ENCODE data around the gene AGBL4.

AGBL4 gene

DNA sequence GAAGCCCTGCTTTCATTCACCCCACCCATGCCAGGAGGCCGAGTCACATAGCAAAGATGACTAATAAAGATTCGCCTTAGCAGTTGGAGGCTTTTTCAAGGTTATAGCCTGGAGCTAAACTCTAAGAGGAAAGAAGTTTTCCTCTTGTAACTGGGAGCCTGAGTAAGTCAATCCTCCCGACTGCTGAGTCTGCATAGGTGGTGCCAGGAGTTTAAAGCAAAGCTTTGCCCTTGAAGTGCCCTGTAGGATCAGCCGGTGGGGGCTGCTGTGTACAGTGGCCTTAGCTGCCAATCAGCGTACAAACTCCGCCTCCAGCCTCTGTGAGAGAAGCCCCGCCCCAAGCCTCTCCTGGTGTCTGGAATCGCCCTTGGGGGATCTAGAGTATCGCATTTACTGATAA, 1404.2 kb downstream of the AGBL4 start:
- no peak for DNase-seq (ENCODE audit: extremely low read depth, low read depth)
- TF ChIP-seq, protein P1, sequence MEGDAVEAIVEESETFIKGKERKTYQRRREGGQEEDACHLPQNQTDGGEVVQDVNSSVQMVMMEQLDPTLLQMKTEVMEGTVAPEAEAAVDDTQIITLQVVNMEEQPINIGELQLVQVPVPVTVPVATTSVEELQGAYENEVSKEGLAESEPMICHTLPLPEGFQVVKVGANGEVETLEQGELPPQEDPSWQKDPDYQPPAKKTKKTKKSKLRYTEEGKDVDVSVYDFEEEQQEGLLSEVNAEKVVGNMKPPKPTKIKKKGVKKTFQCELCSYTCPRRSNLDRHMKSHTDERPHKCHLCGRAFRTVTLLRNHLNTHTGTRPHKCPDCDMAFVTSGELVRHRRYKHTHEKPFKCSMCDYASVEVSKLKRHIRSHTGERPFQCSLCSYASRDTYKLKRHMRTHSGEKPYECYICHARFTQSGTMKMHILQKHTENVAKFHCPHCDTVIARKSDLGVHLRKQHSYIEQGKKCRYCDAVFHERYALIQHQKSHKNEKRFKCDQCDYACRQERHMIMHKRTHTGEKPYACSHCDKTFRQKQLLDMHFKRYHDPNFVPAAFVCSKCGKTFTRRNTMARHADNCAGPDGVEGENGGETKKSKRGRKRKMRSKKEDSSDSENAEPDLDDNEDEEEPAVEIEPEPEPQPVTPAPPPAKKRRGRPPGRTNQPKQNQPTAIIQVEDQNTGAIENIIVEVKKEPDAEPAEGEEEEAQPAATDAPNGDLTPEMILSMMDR (IDR thresholded peaks at IDR 0.05; ENCODE audit: low read depth, low read length) = no peak

DNA sequence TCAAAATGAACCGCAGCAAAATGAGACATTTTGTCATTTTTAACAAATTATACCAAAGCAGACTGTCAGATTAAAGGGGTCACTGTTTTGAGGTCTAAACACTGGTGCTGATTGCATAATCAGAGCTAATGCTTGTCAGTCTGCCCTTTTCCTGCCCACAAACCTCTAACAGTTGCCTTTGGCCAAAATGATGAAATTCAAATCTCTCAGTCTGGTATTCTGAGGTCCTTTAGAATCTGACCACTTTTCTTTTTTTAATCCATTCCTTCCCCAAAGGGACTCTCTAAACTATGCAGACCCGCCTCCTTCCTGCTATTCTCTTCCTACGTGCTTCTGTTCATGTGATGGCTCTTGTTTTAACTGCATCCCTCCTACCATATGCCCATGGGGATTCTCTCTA, 1406.5 kb downstream of the AGBL4 start:
- DNase-seq (ENCODE audit: extremely low read depth, low read depth) = no peak
- TF ChIP-seq, protein P1 (IDR thresholded peaks at IDR 0.05; ENCODE audit: low read depth, low read length) = no peak

GRCh38 chr1:48616710-48617109, 1407.0 kb downstream of the AGBL4 start:
- no peak for DNase-seq (ENCODE audit: extremely low read depth, low read depth)

DNA sequence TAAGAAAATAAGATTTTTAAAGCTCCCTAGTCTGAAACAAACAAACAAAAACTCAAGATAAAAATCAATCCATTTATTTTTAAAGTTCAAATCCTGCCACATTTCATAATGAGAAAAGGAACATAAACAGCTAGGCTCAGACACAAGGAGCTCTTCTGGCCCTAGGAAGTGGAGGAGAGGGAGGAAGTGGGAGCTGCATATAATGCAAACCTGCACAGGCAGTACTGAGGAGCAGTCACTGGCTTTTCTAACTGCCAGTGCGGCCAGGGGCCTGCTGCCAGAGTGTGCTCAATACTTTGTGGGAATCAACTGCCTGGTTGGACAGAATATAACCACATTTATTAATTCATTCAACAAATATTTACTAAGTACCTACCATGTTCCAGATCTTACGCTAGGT, 1411.9 kb downstream of the AGBL4 start:
- TF ChIP-seq, protein P1 (IDR thresholded peaks at IDR 0.05; ENCODE audit: low read depth, low read length) = no peak
- DNase-seq (ENCODE audit: extremely low read depth, low read depth) = no peak

More at GRCh38 chr1:48616710-48617109, 1407.0 kb downstream of the AGBL4 start:
- TF ChIP-seq, protein P1 (IDR thresholded peaks at IDR 0.05; ENCODE audit: low read depth, low read length) = no peak

DNA sequence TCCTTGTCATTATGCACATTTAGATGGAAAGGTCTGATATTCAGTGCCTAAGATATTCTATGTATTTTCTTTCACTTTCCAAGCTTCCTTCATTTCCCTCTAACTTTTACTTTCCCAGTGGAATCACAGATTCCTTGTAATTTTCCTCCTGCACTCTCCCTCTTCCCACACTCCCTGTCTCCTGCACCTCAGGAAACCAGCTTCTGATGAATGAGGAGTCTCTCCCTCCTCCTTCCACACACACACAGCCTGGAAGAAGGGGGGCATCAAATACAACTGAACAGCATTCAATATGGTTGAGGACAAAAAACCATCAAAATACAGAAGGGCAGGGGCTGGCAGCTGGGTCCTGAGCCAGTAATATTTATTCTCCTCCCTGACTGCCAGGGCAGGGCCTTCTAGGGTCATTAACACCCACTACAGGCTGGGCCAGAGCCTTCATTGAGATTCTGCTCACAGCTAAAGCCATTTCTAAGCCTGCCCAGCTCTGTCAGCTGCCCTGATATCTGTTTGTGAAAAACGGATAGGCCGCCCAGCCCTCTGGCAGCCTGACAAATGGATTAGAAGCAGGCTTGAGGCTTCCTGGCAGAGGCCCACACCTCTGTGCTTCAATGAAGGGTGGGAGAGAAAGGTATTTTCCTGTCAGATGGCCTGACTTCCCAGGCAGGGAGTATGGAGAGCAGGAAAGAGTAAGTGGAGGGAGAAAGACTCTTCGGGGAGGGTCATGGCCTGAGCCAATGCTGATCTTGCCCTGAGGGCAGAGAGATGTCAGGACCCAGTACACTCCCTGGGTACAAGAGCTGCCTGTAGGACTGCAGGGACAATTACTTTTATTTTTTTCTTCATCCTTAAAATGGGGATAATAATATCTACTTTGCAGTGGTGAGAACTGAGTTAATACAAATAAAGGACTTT, 1412.9 kb downstream of the AGBL4 start:
- no peak for DNase-seq (ENCODE audit: extremely low read depth, low read depth)
- TF ChIP-seq, protein P1 (IDR thresholded peaks at IDR 0.05; ENCODE audit: low read depth, low read length) = no peak

DNA sequence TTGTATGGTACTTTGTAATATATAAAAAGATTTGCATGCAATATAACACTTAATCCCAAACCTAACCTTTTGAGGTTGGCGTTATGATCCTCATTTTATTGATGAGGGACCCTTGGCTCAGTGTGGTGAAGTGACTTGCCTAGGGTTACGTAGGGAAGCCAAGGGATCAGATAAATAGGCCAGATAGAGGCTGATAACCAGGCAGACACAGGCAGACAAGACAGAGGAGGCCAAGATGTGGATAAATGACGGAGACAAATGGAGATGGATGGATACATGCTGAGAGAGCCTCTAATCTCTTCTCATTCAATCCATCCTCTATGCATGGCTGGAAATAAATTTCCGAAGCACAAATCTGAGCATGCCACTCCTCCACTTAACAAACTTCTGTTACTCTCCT, 1414.9 kb downstream of the AGBL4 start:
- TF ChIP-seq, protein P1 (IDR thresholded peaks at IDR 0.05; ENCODE audit: low read depth, low read length) = no peak
- DNase-seq (ENCODE audit: extremely low read depth, low read depth) = no peak

DNA sequence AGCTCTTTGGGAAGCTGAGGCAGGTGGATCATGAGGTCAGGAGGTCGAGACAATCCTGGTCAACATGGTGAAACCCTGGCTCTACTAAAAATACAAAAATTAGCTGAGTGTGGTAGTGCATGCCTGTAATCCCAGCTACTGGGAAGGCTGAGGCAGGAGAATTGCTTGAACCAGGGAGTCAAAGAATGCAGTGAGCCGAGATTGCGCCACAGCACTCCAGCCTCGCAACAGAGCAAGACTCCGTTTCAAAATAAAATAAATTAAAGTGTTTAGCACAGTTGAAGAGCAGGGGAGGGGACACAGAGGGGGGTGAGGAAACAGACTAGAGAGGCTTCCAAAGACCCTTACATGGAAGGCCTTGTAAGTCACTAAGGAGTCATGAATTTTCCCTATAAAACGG, 1420.5 kb downstream of the AGBL4 start:
- no peak for DNase-seq (ENCODE audit: extremely low read depth, low read depth)
- TF ChIP-seq, protein P1 (IDR thresholded peaks at IDR 0.05; ENCODE audit: low read depth, low read length) = no peak

Measured in AG09319 (cell line).